ENCODE data around the gene CNTN6. TPM values are rescaled to one million over a fixed set of nuclear protein-coding genes. Genes with fewer than 3 reads are reported as not detected.

Gene CNTN6
- polyA plus RNA-seq, 1 donor (not counting 4 experiments of a cell fraction or from before 2014, with no cell fraction given): not detected

GRCh38 chr3:1251282-1252060 lies 158.6 kb downstream of the CNTN6 start:
- dilution Hi-C loops (cut with MboI; ENCODE audit: extremely low pct_ligation_motif_present, low sequenced_read_pairs): no loop called here
- Histone ChIP-seq H4K20me1 (ENCODE audit: control insufficient read depth, extremely low read depth, insufficient read depth, low read length) (no peaks in the 10 kb centered on the region), H2AFZ (ENCODE audit: control insufficient read depth, low read length) (no peak overlapping the region), H3K27me3 (ENCODE audit: control insufficient read depth, extremely low read depth, insufficient read depth, low read length) (no peaks in the 10 kb centered on the region), H3K4me1 (ENCODE audit: control insufficient read depth, extremely low read depth, insufficient read depth, low read length) (no peaks in the 10 kb centered on the region), H3K9me1 (ENCODE audit: control insufficient read depth, extremely low read depth, insufficient read depth, low read length) (no peaks in the 10 kb centered on the region), H3K79me2 (ENCODE audit: control insufficient read depth, insufficient read depth, low read length) (no peaks in the 10 kb centered on the region), H3K4me2 (ENCODE audit: control insufficient read depth, extremely low read depth, insufficient read depth, low read depth, low read length) (no peak overlapping the region), H3K27ac (ENCODE audit: control insufficient read depth, insufficient read depth, low read length) (no peak overlapping the region), H3K9ac (ENCODE audit: control insufficient read depth, extremely low read depth, insufficient read depth, low read length) (no peak overlapping the region), H3K4me3 (ENCODE audit: control insufficient read depth in 2 of 3, extremely low read depth in 1 of 3, insufficient read depth in 2 of 3, low read depth in 1 of 3, low read length in 3 of 3) (no peak overlapping the region), H3K9me3 (ENCODE audit: control insufficient read depth, low read depth, low read length) (no peaks in the 10 kb centered on the region), H3K36me3 (ENCODE audit: control insufficient read depth in 2 of 2, extremely low read depth in 1 of 2, insufficient read depth in 2 of 2, low read length in 2 of 2) (no peaks in the 10 kb centered on the region)
- FAIRE-seq (no peak), DNase-seq (ENCODE audit: low read depth, low spot score) (no peak)
- TF ChIP-seq EZH2 (IDR thresholded peaks at IDR 0.05; ENCODE audit: low read length) (no peak), CTCF (optimal IDR thresholded peaks at IDR 0.05 in 1 of 3, IDR thresholded peaks at IDR 0.05 in 1 of 3, conservative IDR thresholded peaks at IDR 0.05 in 1 of 3; ENCODE audit: extremely low read depth in 1 of 3, insufficient read depth in 2 of 3, low read length in 3 of 3) (no peak)

- Histone ChIP-seq H2AFZ (ENCODE audit: control insufficient read depth, low read length) (no peak overlapping the region), H4K20me1 (ENCODE audit: control insufficient read depth, extremely low read depth, insufficient read depth, low read length) (no peaks in the 10 kb centered on the region), H3K27me3 (ENCODE audit: control insufficient read depth, extremely low read depth, insufficient read depth, low read length) (no peaks in the 10 kb centered on the region), H3K9me1 (ENCODE audit: control insufficient read depth, extremely low read depth, insufficient read depth, low read length) (no peaks in the 10 kb centered on the region), H3K4me2 (ENCODE audit: control insufficient read depth, extremely low read depth, insufficient read depth, low read depth, low read length) (no peak overlapping the region), H3K36me3 (ENCODE audit: control insufficient read depth in 2 of 2, extremely low read depth in 1 of 2, insufficient read depth in 2 of 2, low read length in 2 of 2) (no peaks in the 10 kb centered on the region), H3K9me3 (ENCODE audit: control insufficient read depth, low read depth, low read length) (no peaks in the 10 kb centered on the region), H3K27ac (ENCODE audit: control insufficient read depth, insufficient read depth, low read length) (no peak overlapping the region), H3K79me2 (ENCODE audit: control insufficient read depth, insufficient read depth, low read length) (no peaks in the 10 kb centered on the region), H3K4me1 (ENCODE audit: control insufficient read depth, extremely low read depth, insufficient read depth, low read length) (no peaks in the 10 kb centered on the region), H3K4me3 (ENCODE audit: control insufficient read depth in 2 of 3, extremely low read depth in 1 of 3, insufficient read depth in 2 of 3, low read depth in 1 of 3, low read length in 3 of 3) (no peak overlapping the region), H3K9ac (ENCODE audit: control insufficient read depth, extremely low read depth, insufficient read depth, low read length) (no peak overlapping the region)
- DNase-seq (ENCODE audit: low read depth, low spot score): no peak
- TF ChIP-seq CTCF (optimal IDR thresholded peaks at IDR 0.05 in 1 of 3, IDR thresholded peaks at IDR 0.05 in 1 of 3, conservative IDR thresholded peaks at IDR 0.05 in 1 of 3; ENCODE audit: extremely low read depth in 1 of 3, insufficient read depth in 2 of 3, low read length in 3 of 3) (no peak), EZH2 (IDR thresholded peaks at IDR 0.05; ENCODE audit: low read length) (no peak)
- FAIRE-seq: no peak
- dilution Hi-C loops (cut with MboI; ENCODE audit: extremely low pct_ligation_motif_present, low sequenced_read_pairs): no loop called here
Measured at GRCh38 chr3:1252061-1252430, 159.2 kb downstream of the CNTN6 start.

Data from keratinocyte (primary cell).